Spleen (tissue), 11 donors: ENCODE data around the gene ZNRF3. TPM values are rescaled to one million over a fixed set of nuclear protein-coding genes. Genes with fewer than 3 reads are reported as not detected.
"Not testable (repeated sequence)": the region's sequence is repeated elsewhere in the genome, so short reads cannot be mapped to it uniquely, and the experiment has no call there.

Source experiments
- DNase-seq: peaks from one replicate; pipeline ENCODE4 v3.0.0-alpha.2; 2020
- H3K27ac ChIP-seq, 8 donors: fragments of 200-600 bp; sonication (generic) in 7 of 8; 1 replicate in 4 of 8; 2 replicates in 4 of 8; pipeline versions ENCODE4 v1.5.0 to v1.8.0; 2016 to 2021; ENCODE audit warnings: inconsistent platforms in 4 of 8, mild to moderate bottlenecking in 4 of 8, moderate library complexity in 1 of 8
- H3K27me3 ChIP-seq, 7 donors: fragments of 200-600 bp; sonication (generic) in 6 of 7; replicated peaks in 1 of 7; 1 replicate in 4 of 7; 2 replicates in 3 of 7; pipeline versions ENCODE4 v1.5.0 to v1.8.0; 2016 to 2021; ENCODE audit warnings: inconsistent platforms in 3 of 7, mild to moderate bottlenecking in 1 of 7
- H3K36me3 ChIP-seq, 6 donors: fragments of 200-600 bp; sonication (generic) in 5 of 6; 1 replicate in 4 of 6; 2 replicates in 2 of 6; pipeline versions ENCODE4 v1.5.0 to v1.8.0; 2016 to 2021; ENCODE audit warnings: inconsistent platforms in 2 of 6
- H3K4me1 ChIP-seq, 6 donors: fragments of 200-600 bp; sonication (generic) in 5 of 6; 1 replicate in 3 of 6; 2 replicates in 3 of 6; pipeline versions ENCODE4 v1.5.0 to v1.8.0; 2016 to 2021; ENCODE audit warnings: inconsistent platforms in 3 of 6
- H3K4me3 ChIP-seq, 8 donors: fragments of 200-600 bp; sonication (generic) in 7 of 8; 1 replicate in 4 of 8; 2 replicates in 4 of 8; pipeline versions ENCODE4 v1.5.0 to v1.8.0; 2016 to 2021; ENCODE audit warnings: inconsistent platforms in 4 of 8, mild to moderate bottlenecking in 4 of 8, moderate library complexity in 2 of 8
- H3K9me3 ChIP-seq, 8 donors: fragments of 200-600 bp; sonication (generic) in 7 of 8; 1 replicate in 4 of 8; 2 replicates in 4 of 8; pipeline versions ENCODE4 v1.5.0 to v1.8.0; 2016 to 2021; ENCODE audit warnings: inconsistent platforms in 4 of 8
- POLR2A ChIP-seq, 3 donors: fragments of 450-650 bp; IDR thresholded peaks; one replicate each; pipeline ENCODE4 v1.5.1; 2017; ENCODE audit warnings: antibody characterized with exemption in 3 of 3, mild to moderate bottlenecking in 1 of 3
- POLR2AphosphoS5 ChIP-seq, 3 donors: sonication (generic); formaldehyde crosslinking; IDR thresholded peaks; one replicate each; pipeline ENCODE4 v1.5.1; 2017; ENCODE audit warnings: antibody characterized with exemption in 3 of 3
- WGBS, 5 donors: extraction: QIAGEN DNeasy Blood & Tissue Kit in 3 of 5; methylation state at CpG; one replicate each; pipeline versions ENCODE4 v1.1.5 to v1.1.7; 2013 to 2018; 5-methylcytosine and 5-hydroxymethylcytosine counted together
- intact Hi-C: fragments of 100-400 bp; cut with DNase I; formaldehyde crosslinking; loops from one replicate; pipeline ENCODE4 v1.15.0; 2023; ENCODE audit warnings: low total_unique reads
- polyA plus RNA-seq, 3 donors: library from polyadenylated mRNA; stranded (reverse); fragments of 200-250 nt; gene quantifications; one replicate each; pipeline ENCODE4 v1.2.1, GENCODE V29; 2013
- total RNA-seq, 7 donors: library from RNA; depleted of rRNA in 3 of 7; stranded (reverse); fragments of >200 nt in 3 of 7; fragmentation: NEBNext Ultra II Directional in 4 of 7; extraction: Animal tissue kit (Norgen Biotek cat#: 25700) in 4 of 7; gene quantifications; one replicate each; pipeline versions ENCODE4 v1.1.0 to v1.2.1, GENCODE V29; 2016 to 2021
- TF ChIP-seq, protein P1 (sequence below), 11 experiments: fragments of 200-600 bp in 7 of 11; fragments of 450-650 bp in 4 of 11; sonication (generic) in 4 of 11; IDR thresholded peaks in 8 of 11; conservative IDR thresholded peaks in 3 of 11; 1 replicate in 7 of 11; 2 replicates in 4 of 11; pipeline versions ENCODE4 v1.4.0 to v1.8.0; 2016 to 2021; ENCODE audit warnings: antibody characterized with exemption in 11 of 11, inconsistent platforms in 4 of 11, mild to moderate bottlenecking in 1 of 11
- donor health status: healthy with polysubstance abuse.
- donor health status: DM: no; HTN: no; CAD: no; lungs with moderate emphysema.
- donor health status: DM: no; HTN: no; CAD: no.
- donor health status: Bipolar disorder and iron deficiency.
- donor health status: healthy.
- donor health status: DM: no; HTN: no; CAD: no.
- donor health status: DM: yes; HTN: yes; CAD: no.

Gene ZNRF3
- total and polyA plus RNA-seq, 10 donors, result 0.15 to 4.5 (median 2.6) TPM

DNA sequence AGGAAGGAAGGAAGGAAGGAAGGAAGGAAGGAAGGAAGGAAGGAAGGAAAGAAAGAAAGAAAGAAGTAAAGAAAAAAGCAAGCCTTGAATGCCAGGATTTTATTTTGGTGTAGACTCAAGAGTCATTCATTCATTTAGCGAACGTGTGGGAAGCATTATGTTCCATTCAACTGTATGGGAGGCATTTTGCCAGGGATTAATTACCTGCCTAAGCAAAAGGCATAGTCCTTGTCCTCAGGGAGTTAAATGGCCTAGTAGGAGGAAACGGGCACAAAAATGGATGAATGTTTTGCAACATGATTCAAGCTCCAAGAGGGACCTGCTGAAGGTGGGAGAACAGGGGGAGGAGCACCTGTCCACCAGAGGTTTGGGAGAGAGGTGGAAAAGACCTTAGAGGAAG is 16.2 kb upstream of the ZNRF3 start:
- peaks cover 0 to 7% (median 0%) of the 10 kb centered on the region in 8 donors for H3K9me3 ChIP-seq
- no peak for DNase-seq
- H3K27ac ChIP-seq, result no peak overlapping the region
- H3K4me3 ChIP-seq, result no peak overlapping the region
- H3K27me3 ChIP-seq, result no peaks in the 10 kb centered on the region
- 77 to 86% (median 79%) methylated on average over 3 of the region's 3 CpGs for WGBS, 5 donors
- intact Hi-C loops, result no loop called here
- TF ChIP-seq POLR2AphosphoS5 (IDR thresholded peaks at IDR 0.05) (no peak), POLR2A (IDR thresholded peaks at IDR 0.05) (no peak)
- TF ChIP-seq, protein P1, sequence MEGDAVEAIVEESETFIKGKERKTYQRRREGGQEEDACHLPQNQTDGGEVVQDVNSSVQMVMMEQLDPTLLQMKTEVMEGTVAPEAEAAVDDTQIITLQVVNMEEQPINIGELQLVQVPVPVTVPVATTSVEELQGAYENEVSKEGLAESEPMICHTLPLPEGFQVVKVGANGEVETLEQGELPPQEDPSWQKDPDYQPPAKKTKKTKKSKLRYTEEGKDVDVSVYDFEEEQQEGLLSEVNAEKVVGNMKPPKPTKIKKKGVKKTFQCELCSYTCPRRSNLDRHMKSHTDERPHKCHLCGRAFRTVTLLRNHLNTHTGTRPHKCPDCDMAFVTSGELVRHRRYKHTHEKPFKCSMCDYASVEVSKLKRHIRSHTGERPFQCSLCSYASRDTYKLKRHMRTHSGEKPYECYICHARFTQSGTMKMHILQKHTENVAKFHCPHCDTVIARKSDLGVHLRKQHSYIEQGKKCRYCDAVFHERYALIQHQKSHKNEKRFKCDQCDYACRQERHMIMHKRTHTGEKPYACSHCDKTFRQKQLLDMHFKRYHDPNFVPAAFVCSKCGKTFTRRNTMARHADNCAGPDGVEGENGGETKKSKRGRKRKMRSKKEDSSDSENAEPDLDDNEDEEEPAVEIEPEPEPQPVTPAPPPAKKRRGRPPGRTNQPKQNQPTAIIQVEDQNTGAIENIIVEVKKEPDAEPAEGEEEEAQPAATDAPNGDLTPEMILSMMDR (IDR thresholded peaks at IDR 0.05 in 8 of 11, conservative IDR thresholded peaks at IDR 0.05 in 3 of 11), result no peak
- peaks cover 0 to 6% (median 0%) of the 10 kb centered on the region in 6 donors for H3K4me1 ChIP-seq
- no peaks in the 10 kb centered on the region for H3K36me3 ChIP-seq

DNA sequence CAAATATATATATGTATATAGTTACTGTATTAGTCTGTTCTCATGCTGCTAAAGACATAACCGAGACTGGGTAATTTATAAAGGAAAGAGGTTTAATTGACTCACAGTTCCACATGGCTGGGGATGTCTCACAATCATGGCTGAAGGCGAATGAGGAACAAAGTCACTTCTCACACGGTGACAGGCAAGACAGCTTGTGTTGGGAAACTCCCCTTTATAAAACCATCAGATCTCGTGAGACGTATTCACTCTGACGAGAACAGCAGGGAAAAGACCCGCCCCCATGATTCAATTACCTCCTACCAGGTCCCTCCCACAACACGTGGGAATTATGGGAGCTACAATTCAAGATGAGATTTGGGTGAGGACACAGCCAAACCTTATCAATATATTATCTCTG is 15.0 kb upstream of the ZNRF3 start:
- H3K9me3 ChIP-seq, H3K27ac ChIP-seq, H3K4me3 ChIP-seq, intact Hi-C loops, DNase-seq, H3K4me1 ChIP-seq, H3K27me3 ChIP-seq, H3K36me3 ChIP-seq: not testable (repeated sequence)
- WGBS, 5 donors, result 39 to 57% (median 56%) methylated on average over 8 of the region's 8 CpGs

DNA sequence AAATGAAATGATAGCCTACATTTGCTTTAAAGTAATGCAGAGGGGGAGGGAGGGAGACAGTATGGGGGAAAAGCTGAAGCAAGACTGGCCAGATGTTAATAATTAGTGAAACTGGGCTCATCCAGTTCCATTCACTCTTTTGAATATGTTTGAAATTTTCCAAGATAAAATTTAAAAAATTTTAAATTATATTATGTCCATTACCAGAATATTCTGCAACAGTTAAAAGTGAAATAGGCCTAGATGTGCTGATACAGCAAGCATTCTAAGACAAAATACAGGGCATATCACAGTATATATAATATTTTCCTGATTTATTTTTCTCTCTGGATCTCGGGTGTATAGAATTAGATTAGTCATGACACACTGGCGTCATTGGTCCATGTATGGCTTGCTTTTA is 13.6 kb upstream of the ZNRF3 start:
- DNase-seq, result no peak
- H3K4me1 ChIP-seq, result peaks cover 0 to 6% (median 0%) of the 10 kb centered on the region in 6 donors
- TF ChIP-seq POLR2AphosphoS5 (IDR thresholded peaks at IDR 0.05) (no peak), POLR2A (IDR thresholded peaks at IDR 0.05) (no peak)
- TF ChIP-seq, protein P1 (IDR thresholded peaks at IDR 0.05 in 8 of 11, conservative IDR thresholded peaks at IDR 0.05 in 3 of 11), result no peak
- no peaks in the 10 kb centered on the region for H3K36me3 ChIP-seq
- H3K27ac ChIP-seq, result no peak overlapping the region
- WGBS, 5 donors, result 90 to 100% (median 92%) methylated on average over 2 of the region's 2 CpGs
- H3K9me3 ChIP-seq, result peaks cover 0 to 7% (median 0%) of the 10 kb centered on the region in 8 donors
- no peak overlapping the region for H3K4me3 ChIP-seq
- intact Hi-C loops, result no loop called here
- H3K27me3 ChIP-seq, result no peaks in the 10 kb centered on the region

DNA sequence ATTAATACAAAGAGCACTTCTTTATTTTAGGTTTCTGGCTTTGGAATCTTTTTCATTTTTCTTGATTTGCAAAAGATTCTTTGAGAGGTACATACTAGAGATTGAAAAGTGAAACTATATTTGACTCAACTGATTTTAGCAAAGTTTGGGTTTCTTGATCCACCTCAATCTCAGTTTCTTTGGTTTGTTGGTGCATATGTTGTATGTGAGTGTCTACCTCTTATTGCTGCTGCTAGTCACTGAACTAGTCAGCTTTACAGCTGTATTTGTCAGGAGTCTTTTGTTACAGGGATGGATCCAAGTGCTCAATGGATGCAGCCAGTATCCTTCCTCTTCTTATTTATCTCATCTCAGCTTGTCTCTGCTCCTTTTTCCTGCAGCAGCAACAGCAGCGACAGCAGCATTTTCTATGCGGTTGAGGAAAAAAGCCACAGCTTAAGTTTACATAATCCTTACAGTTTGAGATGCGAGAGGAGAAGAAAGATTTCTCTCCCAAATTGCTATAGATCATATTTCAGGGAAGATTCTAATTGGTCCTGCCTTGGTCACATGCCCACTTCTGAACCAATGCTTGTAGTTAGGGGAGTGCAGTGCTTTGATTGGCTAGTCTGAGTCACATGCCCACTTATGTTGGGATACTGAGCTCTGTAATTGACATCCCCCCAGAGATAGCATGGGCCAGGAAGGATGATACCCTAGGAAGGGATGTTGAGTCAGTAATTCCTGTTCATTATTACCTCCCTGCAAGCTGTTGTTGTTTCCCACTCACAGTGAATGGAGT is 10.0 kb upstream of the ZNRF3 start:
- no peak overlapping the region for H3K4me3 ChIP-seq
- no peak for DNase-seq
- H3K27ac ChIP-seq, result no peak overlapping the region
- no peaks in the 10 kb centered on the region for H3K36me3 ChIP-seq
- intact Hi-C loops, result no loop called here
- 84 to 94% (median 90%) methylated on average over 3 of the region's 3 CpGs for whole genome bisulfite sequencing, 5 donors
- no peaks in the 10 kb centered on the region for H3K4me1 ChIP-seq
- TF ChIP-seq, protein P1 (IDR thresholded peaks at IDR 0.05 in 8 of 11, conservative IDR thresholded peaks at IDR 0.05 in 3 of 11), result no peak
- TF ChIP-seq POLR2A (IDR thresholded peaks at IDR 0.05) (no peak), POLR2AphosphoS5 (IDR thresholded peaks at IDR 0.05) (no peak)
- H3K27me3 ChIP-seq, result no peaks in the 10 kb centered on the region
- H3K9me3 ChIP-seq, result no peaks in the 10 kb centered on the region
